HEK293 (cell line): Measurements from ENCODE around the gene AK5.

ENCODE experiments used
- CTCF ChIA-PET: fragments of 350-600 bp; formaldehyde crosslinking; extraction: SDS; loops from one replicate; lab custom pipeline; 2021; ENCODE audit warnings: antibody characterized with exemption; lab: Yijun Ruan, JAX
- POLR2A ChIA-PET: fragments of 300-600 bp; formaldehyde crosslinking; extraction: SDS; loops from one replicate; lab custom pipeline; 2020; ENCODE audit warnings: antibody characterized with exemption, inconsistent platforms; lab: Yijun Ruan, JAX
- H3K27ac ChIP-seq: fragments of 200-500 bp; sonication (Bioruptor generic); 2 replicates; pipeline ENCODE4 v1.5.1; 2014; ENCODE audit warnings: low read depth, low read length, control low read depth, inconsistent platforms; ENCODE audit errors: extremely low read depth
- H3K36me3 ChIP-seq, 2 experiments: fragments of 200-500 bp in 1 of 2; sonication (Bioruptor generic) in 1 of 2; 1 replicate in 1 of 2; 2 replicates in 1 of 2; pipeline ENCODE4 v1.5.1; 2014 to 2017; ENCODE audit warnings: inconsistent platforms in 2 of 2, low read length in 2 of 2; ENCODE audit not compliant: control insufficient read depth in 2 of 2, insufficient read depth in 1 of 2
- H3K4me1 ChIP-seq: fragments of 200-500 bp; sonication (Bioruptor generic); 2 replicates; pipeline ENCODE4 v1.5.1; 2014; ENCODE audit warnings: mild to moderate bottlenecking, low read length, inconsistent platforms; ENCODE audit not compliant: control insufficient read depth, insufficient read depth
- H3K4me3 ChIP-seq: 2 replicates; pipeline ENCODE4 v1.5.1; 2011; ENCODE audit warnings: low read depth, mild to moderate bottlenecking, control low read depth, low read length, moderate library complexity
- H3K9me3 ChIP-seq: fragments of 200-500 bp; sonication (Bioruptor generic); 2 replicates; pipeline ENCODE4 v1.5.1; 2014; ENCODE audit warnings: low read depth, low read length, inconsistent platforms; ENCODE audit not compliant: control insufficient read depth, insufficient read depth
- AEBP2 ChIP-seq: fragments of 450-650 bp; formaldehyde crosslinking; IDR thresholded peaks from 2 replicates; pipeline ENCODE4 v1.5.1; 2016; ENCODE audit warnings: missing biosample characterization, missing genetic modification characterization, borderline replicate concordance
- ATF2 ChIP-seq: fragments of 450-650 bp; formaldehyde crosslinking; IDR thresholded peaks from 2 replicates; pipeline ENCODE4 v1.5.1; 2016; ENCODE audit warnings: missing biosample characterization, missing genetic modification characterization, low read depth
- INSM2 ChIP-seq: fragments of 450-650 bp; formaldehyde crosslinking; IDR thresholded peaks from 2 replicates; pipeline ENCODE4 v1.5.1; 2016; ENCODE audit warnings: missing biosample characterization, missing genetic modification characterization
- KLF17 ChIP-seq: fragments of 450-650 bp; formaldehyde crosslinking; IDR thresholded peaks from 2 replicates; pipeline ENCODE4 v1.5.1; 2016; ENCODE audit warnings: missing biosample characterization, missing genetic modification characterization
- RBAK ChIP-seq: fragments of 450-650 bp; formaldehyde crosslinking; IDR thresholded peaks from 2 replicates; pipeline ENCODE4 v1.5.1; 2016; ENCODE audit warnings: missing biosample characterization, missing genetic modification characterization
- SALL2 ChIP-seq: fragments of 450-650 bp; formaldehyde crosslinking; IDR thresholded peaks from 2 replicates; pipeline ENCODE4 v1.5.0; 2017; ENCODE audit warnings: missing biosample characterization, mild to moderate bottlenecking, missing genetic modification characterization, borderline replicate concordance
- TSHZ1 ChIP-seq: fragments of 450-650 bp; formaldehyde crosslinking; IDR thresholded peaks from 2 replicates; pipeline ENCODE4 v1.5.1; 2016; ENCODE audit warnings: missing biosample characterization, missing genetic modification characterization, borderline replicate concordance
- WT1 ChIP-seq: fragments of 450-650 bp; formaldehyde crosslinking; IDR thresholded peaks from 2 replicates; pipeline ENCODE4 v1.5.1; 2016; ENCODE audit warnings: missing biosample characterization, missing genetic modification characterization
- ZBTB20 ChIP-seq: fragments of 450-650 bp; formaldehyde crosslinking; IDR thresholded peaks from 2 replicates; pipeline ENCODE4 v1.5.1; 2016; ENCODE audit warnings: missing biosample characterization, missing genetic modification characterization
- ZNF169 ChIP-seq: fragments of 450-650 bp; formaldehyde crosslinking; IDR thresholded peaks from 2 replicates; pipeline ENCODE4 v1.5.1; 2016; ENCODE audit warnings: missing biosample characterization, missing genetic modification characterization
- ZNF174 ChIP-seq: fragments of 450-650 bp; formaldehyde crosslinking; IDR thresholded peaks from 2 replicates; pipeline ENCODE4 v1.5.0; 2017; ENCODE audit warnings: missing biosample characterization, mild to moderate bottlenecking, missing genetic modification characterization
- ZNF202 ChIP-seq: fragments of 450-650 bp; formaldehyde crosslinking; IDR thresholded peaks from 2 replicates; pipeline ENCODE4 v1.5.1; 2016; ENCODE audit warnings: missing biosample characterization, missing genetic modification characterization, borderline replicate concordance
- ZNF324 ChIP-seq: fragments of 450-650 bp; formaldehyde crosslinking; IDR thresholded peaks from 2 replicates; pipeline ENCODE4 v1.5.1; 2016; ENCODE audit warnings: missing biosample characterization, missing genetic modification characterization
- ZNF398 ChIP-seq: fragments of 450-650 bp; formaldehyde crosslinking; IDR thresholded peaks from 2 replicates; pipeline ENCODE4 v1.5.1; 2017; ENCODE audit warnings: missing biosample characterization, missing genetic modification characterization
- ZNF433 ChIP-seq: fragments of 450-650 bp; formaldehyde crosslinking; IDR thresholded peaks from 2 replicates; pipeline ENCODE4 v1.5.1; 2016; ENCODE audit warnings: missing biosample characterization, missing genetic modification characterization, low read depth
- ZNF48 ChIP-seq: fragments of 450-650 bp; formaldehyde crosslinking; IDR thresholded peaks from 2 replicates; pipeline ENCODE4 v1.5.1; 2016; ENCODE audit warnings: missing biosample characterization, missing genetic modification characterization
- ZNF558 ChIP-seq: fragments of 450-650 bp; formaldehyde crosslinking; IDR thresholded peaks from 2 replicates; pipeline ENCODE4 v1.5.1; 2016; ENCODE audit warnings: missing biosample characterization, missing genetic modification characterization
- ZNF623 ChIP-seq: fragments of 450-650 bp; formaldehyde crosslinking; IDR thresholded peaks from 2 replicates; pipeline ENCODE4 v1.5.1; 2016; ENCODE audit warnings: missing biosample characterization, missing genetic modification characterization
- ZNF692 ChIP-seq: fragments of 450-650 bp; formaldehyde crosslinking; IDR thresholded peaks from 2 replicates; pipeline ENCODE4 v1.5.1; 2016; ENCODE audit warnings: missing biosample characterization, missing genetic modification characterization
- ZNF701 ChIP-seq: fragments of 450-650 bp; formaldehyde crosslinking; IDR thresholded peaks from 2 replicates; pipeline ENCODE4 v1.5.1; 2016; ENCODE audit warnings: missing biosample characterization, missing genetic modification characterization
- ZNF830 ChIP-seq: fragments of 450-650 bp; IDR thresholded peaks from 2 replicates; pipeline ENCODE4 v1.5.0; 2018; ENCODE audit warnings: missing biosample characterization, missing genetic modification characterization, low read depth, mild to moderate bottlenecking, moderate library complexity

AK5 gene

GRCh38 chr1:77392486-77392885, 110.7 kb downstream of the AK5 start (continued):
- TF ChIP-seq ZNF433 (tag by site-specific recombination) (no peak), ZNF692 (no peak), KLF17 (tag by site-specific recombination) (no peak), ZNF324 (tag by site-specific recombination) (no peak), ZNF174 (no peak), ZNF701 (tag by site-specific recombination) (no peak)

GRCh38 chr1:77394166-77394565, 112.3 kb downstream of the AK5 start:
- no peak overlapping the region for H3K4me3 ChIP-seq
- ChIA-PET POLR2A (no interaction called here), CTCF (interaction anchor here (0.6 to 0.7 kb wide), 2 partner anchors 1179 to 1207 kb away, joined by 3 to 7 read pairs; no protein-coding TSS in a partner anchor)
- no peaks in the 10 kb centered on the region for H3K4me1 ChIP-seq
- no peaks in the 10 kb centered on the region for H3K9me3 ChIP-seq
- H3K27ac ChIP-seq = no peak overlapping the region
- TF ChIP-seq WT1 (tag by site-specific recombination) = no peak
- no peak for TF ChIP-seq ZNF169 (tag by site-specific recombination)
- no peak for TF ChIP-seq SALL2
- no peak for TF ChIP-seq ZNF623 (tag by site-specific recombination)
- no peak for TF ChIP-seq ZNF202
- TF ChIP-seq RBAK (tag by site-specific recombination) = no peak
- TF ChIP-seq ATF2 (tag by site-specific recombination) = no peak
- no peak for TF ChIP-seq ZBTB20 (tag by site-specific recombination)
- TF ChIP-seq ZNF48 (tag by site-specific recombination) = no peak
- TF ChIP-seq INSM2 (tag by site-specific recombination) = no peak
- TF ChIP-seq ZNF398 (tag by site-specific recombination) = no peak
- TF ChIP-seq TSHZ1 (tag by site-specific recombination) = no peak
- no peak for TF ChIP-seq ZNF830 (tag by site-specific recombination)
- TF ChIP-seq AEBP2 (tag by site-specific recombination) = no peak
- no peak for TF ChIP-seq ZNF558 (tag by site-specific recombination)
- H3K36me3 ChIP-seq = no peaks in the 10 kb centered on the region
